Lower leg skin (tissue), 4 donors: Measurements from ENCODE around the gene KCNIP4. TPM values are rescaled to one million over a fixed set of nuclear protein-coding genes. Genes with fewer than 3 reads are reported as not detected.

Experiments used
- DNase-seq, 2 donors: peaks; one replicate each; pipeline ENCODE4 v3.0.0-alpha.2; 2019; ENCODE audit warnings: low spot score in 2 of 2
- H3K4me3 ChIP-seq: fragments of 200-600 bp; sonication (generic); 2 replicates; pipeline ENCODE4 v1.5.1; 2017; ENCODE audit warnings: mild to moderate bottlenecking, low read depth; ENCODE audit not compliant: poor library complexity, severe bottlenecking
- CTCF ChIP-seq, 3 donors: fragments of 450-650 bp; IDR thresholded peaks; one replicate each; pipeline ENCODE4 v1.5.1; 2016; ENCODE audit warnings: antibody characterized with exemption in 3 of 3, mild to moderate bottlenecking in 3 of 3, moderate library complexity in 2 of 3
- POLR2A ChIP-seq, 2 donors: fragments of 450-650 bp; IDR thresholded peaks; one replicate each; pipeline ENCODE4 v1.6.1; 2016 to 2017; ENCODE audit warnings: antibody characterized with exemption in 2 of 2, mild to moderate bottlenecking in 1 of 2, moderate library complexity in 1 of 2
- WGBS, 2 donors: methylation state at CpG; one replicate each; pipeline ENCODE4 v1.1.5; 2018; 5-methylcytosine and 5-hydroxymethylcytosine counted together
- intact Hi-C: fragments of 100-400 bp; cut with DNase I; formaldehyde crosslinking; loops from one replicate; pipeline ENCODE4 v1.15.0; 2023; ENCODE audit warnings: low total_unique reads
- total RNA-seq, 4 donors: library from RNA; depleted of rRNA; stranded (reverse); fragments of >200 nt; gene quantifications; one replicate each; pipeline ENCODE4 v1.1.0, GENCODE V29; 2016

Gene KCNIP4
- total RNA-seq, 4 donors from 2014 or later: not detected

GRCh38 chr4:21986307-21986706 is 37.7 kb upstream of the KCNIP4 start:
- no peak overlapping the region for H3K4me3 ChIP-seq
- intact Hi-C loops: no loop called here
- DNase-seq: no peak
- TF ChIP-seq POLR2A (IDR thresholded peaks at IDR 0.05) (no peak), CTCF (IDR thresholded peaks at IDR 0.05) (no peak)

GRCh38 chr4:21982087-21982486 is 33.5 kb upstream of the KCNIP4 start:
- TF ChIP-seq CTCF (IDR thresholded peaks at IDR 0.05) (no peak), POLR2A (IDR thresholded peaks at IDR 0.05) (no peak)
- intact Hi-C loops: no loop called here
- WGBS, 2 donors: 64 to 69% methylated on average over 1 of the region's 1 CpG

GRCh38 chr4:21979196-21979595 is 30.6 kb upstream of the KCNIP4 start:
- no peak for TF ChIP-seq CTCF (IDR thresholded peaks at IDR 0.05)
- no peak for TF ChIP-seq POLR2A (IDR thresholded peaks at IDR 0.05)
- 83 to 87% methylated on average over 1 of the region's 1 CpG for WGBS, 2 donors
- no peak for DNase-seq
- intact Hi-C loops: no loop called here
- H3K4me3 ChIP-seq: no peak overlapping the region

More at GRCh38 chr4:21982087-21982486, 33.5 kb upstream of the KCNIP4 start:
- H3K4me3 ChIP-seq: no peak overlapping the region
- DNase-seq: no peak

GRCh38 chr4:21976166-21976565 is 27.6 kb upstream of the KCNIP4 start:
- no peak overlapping the region for H3K4me3 ChIP-seq
- TF ChIP-seq POLR2A (IDR thresholded peaks at IDR 0.05) (no peak), CTCF (IDR thresholded peaks at IDR 0.05) (no peak)
- DNase-seq: no peak
- intact Hi-C loops: no loop called here
- WGBS, 2 donors: 54 to 69% methylated on average over 1 of the region's 1 CpG

GRCh38 chr4:21973850-21974249 is 25.3 kb upstream of the KCNIP4 start:
- no peak overlapping the region for H3K4me3 ChIP-seq
- WGBS, 2 donors: 45 to 58% methylated on average over 3 of the region's 3 CpGs
- TF ChIP-seq POLR2A (IDR thresholded peaks at IDR 0.05) (no peak), CTCF (IDR thresholded peaks at IDR 0.05) (no peak)
- no peak for DNase-seq
- intact Hi-C loops: no loop called here

GRCh38 chr4:21964762-21965319 is 16.3 kb upstream of the KCNIP4 start:
- no peak overlapping the region for H3K4me3 ChIP-seq
- TF ChIP-seq POLR2A (IDR thresholded peaks at IDR 0.05): no peak
- no peak for TF ChIP-seq CTCF (IDR thresholded peaks at IDR 0.05)
- DNase-seq: no peak
- intact Hi-C loops: no loop called here
- 67 to 69% methylated on average over 3 of the region's 3 CpGs for WGBS, 2 donors
